Activated CD4-positive, alpha-beta T cell treated with anti-CD3 and anti-CD28 coated beads, Interleukin-10, Interleukin-2, amounts not matched to agents 100 ng/mL and 50 ng/mL, durations not matched to agents 16 hours and 8 hours (primary cell): ENCODE results near the gene SPATA31D1.
"Not testable (repeated sequence)": the region's sequence is repeated elsewhere in the genome, so short reads cannot be mapped to it uniquely, and the experiment has no call there.

Experiments
- DNase-seq: peaks from one replicate; pipeline ENCODE4 v3.0.0-alpha.2; 2020

Gene SPATA31D1

DNA sequence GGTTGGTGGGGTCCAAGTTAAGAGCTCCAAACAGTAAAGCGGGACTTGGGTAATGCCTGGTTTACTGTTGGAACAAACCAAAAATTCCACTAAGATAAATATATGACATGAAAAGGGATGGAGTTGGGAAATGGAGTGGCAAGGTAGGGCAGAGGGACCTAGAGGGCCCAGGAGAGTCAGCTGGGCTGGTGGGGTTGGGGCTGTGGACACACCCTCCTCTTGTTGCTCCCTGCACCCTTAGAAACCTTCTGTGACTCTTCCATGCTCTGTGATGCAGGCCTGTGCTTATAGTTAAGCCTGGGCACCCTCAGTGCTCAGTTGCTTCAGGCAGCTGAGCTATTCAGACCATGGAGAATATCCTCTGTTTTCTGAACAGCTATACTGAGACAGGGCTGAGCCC is at the start of gene SPATA31D1:
SPATA31D1 (plus strand) TSS at position 301 of the 400 bp plus-strand sequence; CDS start at position 348, 47 bp downstream.
- not testable (repeated sequence) for DNase-seq

GRCh38 chr9:81943393-81943792 is 45.2 kb upstream of the SPATA31D1 start, which contains the start of gene SPATA31D3:
TSS of gene SPATA31D3 (plus strand) at chr9:81943500. CDS start at chr9:81943586, 86 bp downstream.
- not testable (repeated sequence) for DNase-seq

- not testable (repeated sequence) for DNase-seq
Measured at GRCh38 chr9:81948650-81949049, 39.9 kb upstream of the SPATA31D1 start.

DNA sequence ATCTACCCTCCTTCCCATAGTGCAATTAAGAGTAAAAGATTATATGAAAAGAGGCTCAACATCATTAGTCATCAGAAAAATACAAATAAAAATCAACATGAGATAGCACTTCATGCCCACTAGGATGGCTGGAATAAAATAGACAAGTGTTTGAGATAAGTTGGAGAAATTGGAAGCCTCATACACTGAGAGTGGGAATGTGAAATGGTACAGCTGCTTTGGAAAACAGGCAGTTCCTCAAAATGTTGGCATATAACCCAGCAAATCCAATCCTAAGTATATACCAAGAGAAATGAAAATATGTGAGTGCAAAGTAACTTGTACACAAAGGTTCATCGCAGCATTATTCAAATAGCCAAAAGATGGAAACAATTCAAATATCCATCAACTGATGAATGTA is 35.5 kb upstream of the SPATA31D1 start:
- DNase-seq: no peak

GRCh38 chr9:81955625-81956024 is 32.9 kb upstream of the SPATA31D1 start:
- no peak for DNase-seq

GRCh38 chr9:81964218-81965171 is 24.1 kb upstream of the SPATA31D1 start:
- DNase-seq: no peak

DNA sequence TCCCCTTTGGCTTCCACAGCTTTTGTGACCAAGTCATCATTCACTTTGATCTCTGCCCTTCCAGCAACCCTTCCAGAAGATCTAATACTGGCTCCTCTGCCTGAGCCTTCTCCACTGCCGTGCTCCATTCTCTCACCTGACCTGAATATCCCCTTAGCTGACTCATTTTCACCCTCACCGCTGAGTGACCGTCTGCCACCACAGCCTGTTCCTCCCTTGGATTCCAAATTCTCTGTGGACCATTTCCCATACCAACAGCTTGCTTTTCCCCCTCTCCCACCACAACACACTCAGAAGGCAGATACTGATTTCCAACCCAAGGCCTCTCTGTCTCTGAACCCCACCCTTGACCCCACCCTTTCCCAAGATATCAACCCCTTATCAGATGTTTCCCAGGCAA is 20.5 kb upstream of the SPATA31D1 start:
- DNase-seq: no peak

DNA sequence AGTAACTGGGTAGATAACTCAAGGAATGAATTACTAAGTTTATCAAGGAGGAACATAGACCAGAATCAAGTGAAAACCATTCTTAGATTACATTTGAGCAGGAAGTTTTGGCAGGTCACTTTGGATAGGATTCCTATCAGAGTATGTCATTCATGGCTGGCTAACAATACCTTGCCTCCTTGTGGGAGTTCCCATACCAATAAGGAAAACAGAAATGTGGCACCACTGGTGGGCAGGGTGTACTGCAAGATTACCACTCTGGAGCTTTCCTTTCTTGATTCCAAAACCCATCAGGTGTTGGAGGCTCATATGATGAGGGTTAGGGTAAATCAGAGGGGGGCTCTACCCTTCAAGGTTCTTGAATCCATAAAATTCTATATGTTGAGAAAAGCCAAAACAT is 18.6 kb upstream of the SPATA31D1 start:
- DNase-seq: no peak

DNA sequence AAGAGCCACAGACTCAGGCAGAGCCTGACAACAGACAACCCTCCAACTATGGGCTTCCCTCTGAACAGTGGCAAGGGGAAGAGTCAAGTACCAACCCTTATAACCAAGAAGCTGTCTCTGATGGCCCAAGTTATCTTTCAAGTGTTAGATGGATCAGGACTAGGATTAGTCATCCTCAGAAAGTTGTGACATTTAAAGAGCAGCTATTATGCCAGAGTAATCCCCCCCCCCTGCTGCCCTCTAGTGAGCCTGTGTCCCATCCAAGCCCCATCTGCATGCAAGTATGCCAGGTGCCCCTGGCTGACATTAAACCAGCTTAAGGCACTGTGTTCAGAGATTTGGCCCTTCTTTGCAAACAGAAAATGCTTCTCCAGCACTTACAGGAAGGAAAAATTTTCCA is 16.8 kb upstream of the SPATA31D1 start:
- DNase-seq: no peak

DNA sequence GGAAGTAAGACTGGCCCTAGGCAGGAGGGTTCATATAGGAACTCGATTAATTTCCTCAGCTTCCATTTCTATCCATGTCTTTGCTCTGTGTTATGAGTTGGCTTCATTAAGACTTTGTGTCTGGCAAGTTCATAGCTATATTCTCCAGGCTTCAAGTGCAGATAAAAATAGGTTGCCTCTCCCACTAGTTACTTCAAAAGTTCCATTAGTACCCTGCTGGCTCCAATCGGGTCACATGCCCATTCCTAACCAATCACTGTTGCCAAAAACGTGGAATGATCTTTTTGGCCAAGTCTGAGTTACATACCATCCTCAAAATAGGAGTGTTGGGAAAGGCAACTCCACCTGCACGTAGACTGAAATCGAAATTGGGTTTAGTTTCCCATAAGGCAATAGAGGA is 13.8 kb upstream of the SPATA31D1 start:
- no peak for DNase-seq

- DNase-seq: no peak
Measured at GRCh38 chr9:81976351-81976750, 12.2 kb upstream of the SPATA31D1 start.

- no peak for DNase-seq
Measured at GRCh38 chr9:81979196-81979595, 9.4 kb upstream of the SPATA31D1 start.

- DNase-seq: no peak
Measured at GRCh38 chr9:81980568-81980967, 8.0 kb upstream of the SPATA31D1 start.

DNA sequence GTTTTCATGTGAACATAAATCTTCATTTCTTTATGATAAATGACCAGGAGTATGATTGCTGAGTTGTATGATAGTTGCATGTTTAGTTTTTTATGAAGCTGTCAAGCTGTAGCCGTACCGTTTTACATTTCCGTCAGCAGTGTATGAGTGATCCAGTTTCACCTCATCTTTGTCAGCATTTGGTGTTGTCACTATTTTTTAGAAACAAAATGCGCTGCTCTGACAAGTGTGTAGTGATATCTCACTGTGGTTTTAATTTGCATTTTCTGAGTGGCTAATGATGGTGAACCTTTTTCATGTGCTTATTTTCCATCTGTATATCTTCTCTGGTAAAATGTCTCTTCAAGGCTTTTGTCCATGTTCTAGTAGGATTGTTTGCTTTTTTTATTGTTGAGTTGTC is 6.7 kb upstream of the SPATA31D1 start:
- no peak for DNase-seq

GRCh38 chr9:81984928-81985327 is 3.6 kb upstream of the SPATA31D1 start:
- DNase-seq: no peak

DNA sequence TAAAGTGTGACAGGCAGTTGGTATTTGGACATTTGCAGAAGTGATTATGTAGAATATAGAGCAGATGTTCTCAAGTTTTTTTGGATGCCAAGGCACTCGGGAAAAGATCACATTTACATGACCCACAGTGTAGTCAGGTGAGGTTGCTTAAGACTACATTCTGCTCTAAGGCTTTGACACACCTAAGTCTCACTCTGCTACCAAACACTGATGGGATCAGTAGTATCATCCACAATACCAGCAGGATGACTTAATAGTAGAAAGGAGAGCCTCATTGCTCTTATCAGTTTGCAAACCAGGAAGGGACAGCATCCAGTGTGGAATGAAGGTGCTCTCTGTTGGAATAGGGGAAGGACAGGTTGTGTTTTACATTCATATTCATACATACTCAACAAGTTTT is 2.5 kb upstream of the SPATA31D1 start:
- no peak for DNase-seq

GRCh38 chr9:81989700-81990099 is 1.1 kb downstream of the SPATA31D1 start:
- DNase-seq: no peak

DNA sequence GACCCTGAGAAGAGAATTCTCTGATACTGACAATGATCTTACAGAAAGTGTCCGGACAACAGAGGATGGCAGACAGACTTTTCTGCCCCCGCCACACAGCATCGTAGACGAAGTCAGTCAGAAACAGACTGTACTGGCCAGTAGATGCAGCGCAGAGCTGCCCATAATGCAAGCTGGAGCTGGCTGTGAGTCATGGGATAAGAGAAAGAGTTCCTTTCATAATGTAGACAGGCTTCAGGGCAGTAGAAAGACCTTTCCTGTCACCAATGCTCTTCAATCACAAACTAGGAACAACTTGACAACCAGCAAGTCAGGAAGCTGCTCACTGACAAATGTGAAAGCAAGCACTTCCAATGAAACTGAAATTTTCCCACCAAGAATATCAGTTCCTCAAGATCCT is 5.1 kb downstream of the SPATA31D1 start:
- DNase-seq: no peak

- no peak for DNase-seq
Measured at GRCh38 chr9:81999806-82000205, 11.2 kb downstream of the SPATA31D1 start.

- no peak for DNase-seq
Measured at GRCh38 chr9:82010711-82011110, 22.1 kb downstream of the SPATA31D1 start.

GRCh38 chr9:82011133-82011532 is 22.6 kb downstream of the SPATA31D1 start:
- DNase-seq: no peak

GRCh38 chr9:82012276-82012675 is 23.7 kb downstream of the SPATA31D1 start:
- DNase-seq: no peak

DNA sequence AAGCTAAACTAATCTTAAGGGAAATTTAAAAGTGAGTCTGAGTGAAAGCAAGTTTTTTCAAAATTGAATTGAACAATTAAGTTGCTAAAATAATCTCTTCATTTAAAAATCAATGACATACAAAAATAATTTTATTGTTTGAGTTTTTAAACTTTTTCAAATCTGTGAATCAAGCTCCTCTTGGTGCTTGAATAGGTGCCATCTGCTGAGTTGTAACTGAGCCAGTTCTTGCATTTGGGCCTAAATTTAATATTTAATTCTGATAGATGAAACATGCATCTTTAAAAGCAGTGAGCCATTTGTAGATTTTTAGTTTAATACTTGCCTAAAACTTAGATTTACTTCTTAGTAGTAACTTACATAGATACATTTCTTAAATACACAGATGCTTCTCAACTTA is 31.8 kb downstream of the SPATA31D1 start:
- DNase-seq: no peak

DNA sequence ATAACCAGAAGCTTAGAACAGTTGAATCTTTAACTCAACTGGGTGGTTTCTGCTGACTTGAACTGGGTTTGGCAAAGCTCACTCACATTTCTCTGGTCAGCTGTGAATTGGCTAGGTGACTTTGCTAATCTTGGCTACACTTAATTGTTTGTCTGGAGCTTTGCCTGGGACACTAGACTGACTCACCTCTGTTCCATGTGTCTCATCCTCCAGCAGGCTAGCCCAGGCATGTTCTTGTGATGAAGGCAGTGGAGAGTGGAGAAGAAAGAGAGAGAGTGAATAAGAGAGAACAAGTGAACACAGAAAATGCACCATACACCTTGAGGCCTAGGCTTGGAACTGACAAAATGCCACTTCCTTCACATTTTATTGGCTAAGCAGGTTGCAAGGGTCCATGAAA is 32.6 kb downstream of the SPATA31D1 start:
- DNase-seq: no peak

- no peak for DNase-seq
Measured at GRCh38 chr9:82022121-82022520, 33.5 kb downstream of the SPATA31D1 start.
